Activated B cell treated with CpG ODN at 0.5 μM for 24 hours (primary cell): ENCODE results near the gene GIGYF2. TPM values are rescaled to one million over a fixed set of nuclear protein-coding genes. Genes with fewer than 3 reads are reported as not detected.
A peak's percentile ranks its signal among the peaks of the same experiment; 100 is the strongest.

Experiments
- ATAC-seq: fragments of 200-7000 bp; cut with Tn5 transposase; one replicate; pipeline ENCODE4 v1.10.0; 2021; ENCODE audit warnings: low read depth, mild to moderate bottlenecking, moderate library complexity
- CTCF ChIA-PET: fragments of 350-600 bp; sonication (Branson Sonifier 250); formaldehyde crosslinking; loops from one replicate; lab custom pipeline; 2021; ENCODE audit warnings: antibody characterized with exemption; lab: Charles Lee
- POLR2A ChIA-PET: fragments of 350-600 bp; sonication (Branson Sonifier 250); formaldehyde crosslinking; loops from one replicate; lab custom pipeline; 2021; ENCODE audit warnings: antibody characterized with exemption; lab: Charles Lee
- DNase-seq: peaks from one replicate; pipeline ENCODE4 v3.0.0; 2022
- H3K27ac Mint-ChIP-seq: one replicate; pipeline ENCODE4 v1.8.0; 2020; ENCODE audit warnings: mixed read lengths
- H3K27me3 Mint-ChIP-seq: one replicate; pipeline ENCODE4 v1.8.0; 2021; ENCODE audit warnings: mixed read lengths
- H3K36me3 Mint-ChIP-seq: one replicate; pipeline ENCODE4 v1.8.0; 2021; ENCODE audit warnings: low read depth, mixed read lengths
- H3K4me1 Mint-ChIP-seq: one replicate; pipeline ENCODE4 v1.8.0; 2021; ENCODE audit warnings: mixed read lengths
- H3K4me3 Mint-ChIP-seq: one replicate; pipeline ENCODE4 v1.8.0; 2020; ENCODE audit warnings: mild to moderate bottlenecking, mixed read lengths
- H3K9me3 Mint-ChIP-seq: one replicate; pipeline ENCODE4 v1.8.0; 2020; ENCODE audit warnings: mixed read lengths
- intact Hi-C: fragments of 100-400 bp; cut with micrococcal nuclease; formaldehyde crosslinking; loops from one replicate; pipeline ENCODE4 v1.15.1; 2024
- total RNA-seq: library from RNA; stranded (reverse); gene quantifications from 2 replicates; pipeline ENCODE4 v1.2.3, GENCODE V29; 2022
- TF ChIP-seq, protein P1 (sequence below): fragments of 200-600 bp; IDR thresholded peaks from one replicate; pipeline ENCODE4 v1.8.0; 2022; ENCODE audit warnings: antibody characterized with exemption, mild to moderate bottlenecking

GIGYF2 gene
- total RNA-seq, 1 donor from 2014 or later = 77.9 TPM

DNA sequence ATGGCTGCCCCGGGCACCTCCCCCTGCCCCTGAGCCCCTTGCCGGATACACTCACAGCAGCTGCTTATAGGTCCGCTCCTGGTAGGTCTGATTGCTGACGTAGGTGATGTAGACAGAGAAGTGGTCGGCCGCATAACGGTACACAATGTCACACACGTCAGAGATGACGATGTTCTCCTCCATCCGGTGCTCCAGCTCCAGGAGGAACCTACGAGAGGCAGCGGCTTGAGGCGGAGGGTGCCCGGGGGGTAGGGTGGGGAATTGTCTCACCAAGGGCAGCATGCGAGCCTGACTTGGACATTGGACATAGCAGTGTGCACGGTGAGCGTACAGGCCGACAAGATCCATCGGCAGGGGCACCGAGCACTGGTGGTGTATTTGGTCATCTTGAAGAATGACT, 195.7 kb downstream of the GIGYF2 start:
- CTCF ChIA-PET = no interaction called here
- Mint-ChIP-seq H3K9me3 (no peaks in the 10 kb centered on the region), H3K36me3 (no peaks in the 10 kb centered on the region), H3K4me1 (peaks cover 2% of the 10 kb centered on the region), H3K4me3 (no peak overlapping the region), H3K27ac (no peak overlapping the region), H3K27me3 (peaks cover 20% of the 10 kb centered on the region)
- ATAC-seq = no peak
- TF ChIP-seq, protein P1, sequence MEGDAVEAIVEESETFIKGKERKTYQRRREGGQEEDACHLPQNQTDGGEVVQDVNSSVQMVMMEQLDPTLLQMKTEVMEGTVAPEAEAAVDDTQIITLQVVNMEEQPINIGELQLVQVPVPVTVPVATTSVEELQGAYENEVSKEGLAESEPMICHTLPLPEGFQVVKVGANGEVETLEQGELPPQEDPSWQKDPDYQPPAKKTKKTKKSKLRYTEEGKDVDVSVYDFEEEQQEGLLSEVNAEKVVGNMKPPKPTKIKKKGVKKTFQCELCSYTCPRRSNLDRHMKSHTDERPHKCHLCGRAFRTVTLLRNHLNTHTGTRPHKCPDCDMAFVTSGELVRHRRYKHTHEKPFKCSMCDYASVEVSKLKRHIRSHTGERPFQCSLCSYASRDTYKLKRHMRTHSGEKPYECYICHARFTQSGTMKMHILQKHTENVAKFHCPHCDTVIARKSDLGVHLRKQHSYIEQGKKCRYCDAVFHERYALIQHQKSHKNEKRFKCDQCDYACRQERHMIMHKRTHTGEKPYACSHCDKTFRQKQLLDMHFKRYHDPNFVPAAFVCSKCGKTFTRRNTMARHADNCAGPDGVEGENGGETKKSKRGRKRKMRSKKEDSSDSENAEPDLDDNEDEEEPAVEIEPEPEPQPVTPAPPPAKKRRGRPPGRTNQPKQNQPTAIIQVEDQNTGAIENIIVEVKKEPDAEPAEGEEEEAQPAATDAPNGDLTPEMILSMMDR = no peak
- intact Hi-C loops = no loop called here
- POLR2A ChIA-PET = no interaction called here
- DNase-seq = peak; percentile 9

DNA sequence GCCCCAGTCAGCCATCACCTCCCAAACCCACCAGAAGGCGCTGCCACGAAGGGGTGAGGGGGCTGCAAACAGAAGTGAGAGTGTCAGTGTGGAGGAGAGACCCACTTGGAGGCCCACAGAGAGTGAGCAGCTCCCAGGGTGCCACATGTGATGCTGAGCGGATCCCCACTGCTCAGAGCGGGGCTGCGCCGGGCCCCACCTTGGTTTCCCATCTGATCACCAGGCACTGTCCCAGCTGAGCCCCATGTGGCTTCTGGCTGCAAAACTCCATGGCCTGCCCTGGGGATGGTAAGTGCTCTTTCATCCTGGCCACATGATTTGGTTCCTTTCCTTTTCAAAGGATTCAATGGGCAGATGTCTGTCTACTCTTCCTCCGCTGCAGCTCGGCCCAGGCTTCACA, 196.7 kb downstream of the GIGYF2 start:
- Mint-ChIP-seq H3K4me1 (peaks cover 2% of the 10 kb centered on the region), H3K9me3 (no peaks in the 10 kb centered on the region), H3K27me3 (peaks cover 20% of the 10 kb centered on the region), H3K36me3 (no peaks in the 10 kb centered on the region), H3K27ac (no peak overlapping the region), H3K4me3 (no peak overlapping the region)
- TF ChIP-seq, protein P1 = no peak
- DNase-seq (no peak), ATAC-seq (no peak)
- intact Hi-C loops = no loop called here
- ChIA-PET POLR2A (no interaction called here), CTCF (no interaction called here)

DNA sequence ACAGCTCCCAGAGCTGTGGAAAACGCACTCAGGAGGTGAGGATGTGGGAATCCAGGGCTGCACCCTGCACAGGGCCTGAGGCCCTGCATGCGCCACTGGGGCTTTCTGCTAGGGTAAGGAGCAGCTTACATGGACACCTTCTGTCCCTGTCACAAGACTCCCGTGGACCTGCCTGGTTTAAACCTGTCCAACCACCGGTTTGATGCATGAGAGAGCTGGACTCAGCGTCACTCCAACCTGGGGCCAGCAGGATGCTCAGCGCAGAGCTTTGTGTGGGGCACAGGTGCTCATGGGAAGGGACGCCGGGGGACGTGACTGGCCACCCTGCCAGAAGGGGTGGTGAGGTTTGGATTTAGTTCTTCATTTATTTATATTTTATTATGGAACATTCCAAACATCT, 197.1 kb downstream of the GIGYF2 start:
- Mint-ChIP-seq H3K27me3 (peaks cover 20% of the 10 kb centered on the region), H3K9me3 (no peaks in the 10 kb centered on the region), H3K27ac (no peak overlapping the region), H3K4me1 (peaks cover 2% of the 10 kb centered on the region), H3K36me3 (no peaks in the 10 kb centered on the region), H3K4me3 (no peak overlapping the region)
- CTCF ChIA-PET = no interaction called here
- TF ChIP-seq, protein P1 = no peak
- intact Hi-C loops = no loop called here
- POLR2A ChIA-PET = no interaction called here
- no peak for ATAC-seq
- peak; percentile 6 for DNase-seq

DNA sequence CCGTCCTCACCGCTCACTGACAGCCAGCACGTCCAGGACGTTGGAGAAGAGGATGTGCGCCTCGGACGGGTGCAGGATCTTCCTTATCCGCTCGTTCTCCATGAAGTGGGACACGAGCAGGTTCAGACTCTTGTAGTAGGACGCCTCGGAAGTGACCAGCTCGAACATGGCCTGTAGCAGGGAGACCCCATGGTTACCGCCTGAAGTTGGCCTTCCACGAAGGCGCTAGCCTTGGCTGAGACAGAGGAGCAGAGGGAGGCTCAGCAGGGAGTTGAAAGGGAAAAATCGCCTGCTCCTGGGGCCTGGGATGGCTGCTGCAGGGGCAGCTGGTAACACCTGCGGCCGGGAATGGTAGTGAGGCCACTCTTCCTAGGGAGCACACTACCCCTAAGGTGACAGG, 197.6 kb downstream of the GIGYF2 start:
- TF ChIP-seq, protein P1 = no peak
- Mint-ChIP-seq H3K36me3 (no peaks in the 10 kb centered on the region), H3K4me3 (no peak overlapping the region), H3K27me3 (peaks cover 18% of the 10 kb centered on the region), H3K27ac (no peak overlapping the region), H3K9me3 (no peaks in the 10 kb centered on the region), H3K4me1 (peaks cover 2% of the 10 kb centered on the region)
- peak; percentile 4 for DNase-seq
- ChIA-PET POLR2A (no interaction called here), CTCF (interaction anchor here (0.7 kb wide), 1 partner anchor 36 kb away, joined by 3 read pairs; no protein-coding TSS in a partner anchor)
- no peak for ATAC-seq
- intact Hi-C loops = no loop called here

DNA sequence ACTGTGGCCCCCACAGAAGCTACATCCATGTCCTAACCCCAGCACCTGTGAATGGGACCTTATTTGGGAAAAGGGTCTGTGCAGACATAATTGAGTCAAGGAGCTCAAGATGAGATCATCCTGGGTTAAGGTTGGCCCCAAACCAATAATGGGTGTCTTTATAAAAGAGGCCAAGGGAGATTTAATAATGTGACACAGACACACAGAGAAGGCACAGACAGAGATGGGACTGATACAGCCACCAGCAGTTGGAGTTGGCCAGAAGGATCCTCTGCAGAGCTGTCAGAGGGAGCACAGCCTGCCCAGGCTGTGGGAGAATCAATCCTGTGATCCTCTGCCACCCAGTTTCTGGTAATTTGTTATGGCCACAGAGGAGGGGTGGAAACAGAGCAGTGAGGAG, 199.0 kb downstream of the GIGYF2 start:
- Mint-ChIP-seq H3K4me3 (no peak overlapping the region), H3K27ac (no peak overlapping the region), H3K4me1 (no peaks in the 10 kb centered on the region), H3K36me3 (no peaks in the 10 kb centered on the region), H3K27me3 (peaks cover 9% of the 10 kb centered on the region), H3K9me3 (no peaks in the 10 kb centered on the region)
- DNase-seq = no peak
- TF ChIP-seq, protein P1 = no peak
- no peak for ATAC-seq
- ChIA-PET POLR2A (interaction anchor here (0.6 kb wide), 1 partner anchor 324 kb away, joined by 4 read pairs; no protein-coding TSS in a partner anchor), CTCF (no interaction called here)
- intact Hi-C loops = no loop called here
